Measurements from ENCODE around the gene ACSL5. TPM values are rescaled to one million over a fixed set of nuclear protein-coding genes. Genes with fewer than 3 reads are reported as not detected.
"Not testable (repeated sequence)": the region's sequence is repeated elsewhere in the genome, so short reads cannot be mapped to it uniquely, and the experiment has no call there.

The ACSL5 gene
- total RNA-seq, 1 donor from 2014 or later = 1.5 TPM

- no peak for DNase-seq (ENCODE audit: low read depth)
- no peak overlapping the region for H3K4me3 ChIP-seq (ENCODE audit: low read depth, low read length)
- no peak for TF ChIP-seq CTCF (IDR thresholded peaks at IDR 0.05; ENCODE audit: insufficient read depth, low read length, poor library complexity, severe bottlenecking)
- H3K27me3 ChIP-seq (ENCODE audit: control insufficient read depth, insufficient read depth, low read length) = no peaks in the 10 kb centered on the region
- no peaks in the 10 kb centered on the region for H3K36me3 ChIP-seq (ENCODE audit: control insufficient read depth, insufficient read depth, low read length)
Measured at GRCh38 chr10:112456533-112456932, 82.6 kb downstream of the ACSL5 start.

- DNase-seq (ENCODE audit: low read depth) = no peak
- H3K27me3 ChIP-seq (ENCODE audit: control insufficient read depth, insufficient read depth, low read length) = no peaks in the 10 kb centered on the region
- no peak for TF ChIP-seq CTCF (IDR thresholded peaks at IDR 0.05; ENCODE audit: insufficient read depth, low read length, poor library complexity, severe bottlenecking)
- no peak overlapping the region for H3K4me3 ChIP-seq (ENCODE audit: low read depth, low read length)
- no peaks in the 10 kb centered on the region for H3K36me3 ChIP-seq (ENCODE audit: control insufficient read depth, insufficient read depth, low read length)
Measured at GRCh38 chr10:112460366-112460765, 86.5 kb downstream of the ACSL5 start.

GRCh38 chr10:112461029-112461887 lies 87.3 kb downstream of the ACSL5 start:
- Histone ChIP-seq H3K4me3 (ENCODE audit: low read depth, low read length) (no peak overlapping the region), H3K36me3 (ENCODE audit: control insufficient read depth, insufficient read depth, low read length) (no peaks in the 10 kb centered on the region), H3K27me3 (ENCODE audit: control insufficient read depth, insufficient read depth, low read length) (no peaks in the 10 kb centered on the region)
- DNase-seq (ENCODE audit: low read depth) = peak; percentile 29
- no peak for TF ChIP-seq CTCF (IDR thresholded peaks at IDR 0.05; ENCODE audit: insufficient read depth, low read length, poor library complexity, severe bottlenecking)

GRCh38 chr10:112464074-112464473 lies 90.2 kb downstream of the ACSL5 start:
- H3K27me3 ChIP-seq (ENCODE audit: control insufficient read depth, insufficient read depth, low read length); H3K36me3 ChIP-seq (ENCODE audit: control insufficient read depth, insufficient read depth, low read length); DNase-seq (ENCODE audit: low read depth); H3K4me3 ChIP-seq (ENCODE audit: low read depth, low read length): not testable (repeated sequence)

- no peak for TF ChIP-seq CTCF (IDR thresholded peaks at IDR 0.05; ENCODE audit: insufficient read depth, low read length, poor library complexity, severe bottlenecking)
Measured at GRCh38 chr10:112465299-112465883, 91.5 kb downstream of the ACSL5 start.

GRCh38 chr10:112466802-112467201 lies 92.9 kb downstream of the ACSL5 start:
- DNase-seq (ENCODE audit: low read depth) = no peak
- H3K27me3 ChIP-seq (ENCODE audit: control insufficient read depth, insufficient read depth, low read length) = no peaks in the 10 kb centered on the region
- H3K36me3 ChIP-seq (ENCODE audit: control insufficient read depth, insufficient read depth, low read length) = no peaks in the 10 kb centered on the region
- TF ChIP-seq CTCF (IDR thresholded peaks at IDR 0.05; ENCODE audit: insufficient read depth, low read length, poor library complexity, severe bottlenecking) = no peak
- H3K4me3 ChIP-seq (ENCODE audit: low read depth, low read length) = no peak overlapping the region

More at GRCh38 chr10:112465299-112465883, 91.5 kb downstream of the ACSL5 start:
- no peaks in the 10 kb centered on the region for H3K36me3 ChIP-seq (ENCODE audit: control insufficient read depth, insufficient read depth, low read length)
- H3K4me3 ChIP-seq (ENCODE audit: low read depth, low read length) = no peak overlapping the region
- no peak for DNase-seq (ENCODE audit: low read depth)
- no peaks in the 10 kb centered on the region for H3K27me3 ChIP-seq (ENCODE audit: control insufficient read depth, insufficient read depth, low read length)
